Thymus (tissue), 11 donors: Measurements from ENCODE around the gene QRICH2. TPM values are rescaled to one million over a fixed set of nuclear protein-coding genes. Genes with fewer than 3 reads are reported as not detected.

ENCODE experiments used
- DNase-seq, 9 donors: peaks; one replicate each; pipeline ENCODE4 v3.0.0-alpha.2; 2013; ENCODE audit warnings: low spot score in 9 of 9, low read depth in 6 of 9, missing footprints in 1 of 9
- H3K27ac ChIP-seq, 2 donors: one replicate each; pipeline ENCODE4 v1.5.1; 2013; ENCODE audit warnings: control low read depth in 1 of 2, low read depth in 1 of 2, low read length in 1 of 2, mild to moderate bottlenecking in 1 of 2, moderate library complexity in 1 of 2
- H3K27me3 ChIP-seq, 2 donors: one replicate each; pipeline ENCODE4 v1.5.1; 2013; ENCODE audit warnings: low read length in 1 of 2; ENCODE audit not compliant: control insufficient read depth in 2 of 2, insufficient read depth in 1 of 2
- H3K36me3 ChIP-seq, 2 donors: one replicate each; pipeline ENCODE4 v1.5.1; 2013; ENCODE audit warnings: low read length in 1 of 2, mild to moderate bottlenecking in 1 of 2, moderate library complexity in 1 of 2; ENCODE audit not compliant: control insufficient read depth in 2 of 2, insufficient read depth in 2 of 2
- H3K4me1 ChIP-seq, 2 donors: one replicate each; pipeline ENCODE4 v1.5.1; 2013; ENCODE audit warnings: low read length in 2 of 2; ENCODE audit not compliant: control insufficient read depth in 2 of 2, insufficient read depth in 2 of 2
- H3K4me3 ChIP-seq, 2 donors: one replicate each; pipeline ENCODE4 v1.5.1; 2013; ENCODE audit warnings: low read length in 2 of 2, control low read depth in 1 of 2, mild to moderate bottlenecking in 1 of 2
- H3K9me3 ChIP-seq, 2 donors: one replicate each; pipeline ENCODE4 v1.5.1; 2013; ENCODE audit warnings: low read length in 1 of 2, mild to moderate bottlenecking in 1 of 2; ENCODE audit not compliant: control insufficient read depth in 2 of 2, insufficient read depth in 1 of 2
- WGBS: extraction: QIAGEN DNeasy Blood & Tissue Kit; methylation state at CpG from one replicate; pipeline ENCODE4 v1.1.7; 2013; 5-methylcytosine and 5-hydroxymethylcytosine counted together
- polyA plus RNA-seq: library from polyadenylated mRNA; stranded (reverse); fragments of 200-250 nt; gene quantifications from one replicate; pipeline ENCODE4 v1.2.3, GENCODE V29; 2013
- total RNA-seq: library from RNA; stranded (reverse); fragments of 120-200 nt; gene quantifications from one replicate; pipeline ENCODE4 v1.2.4, GENCODE V29; 2013
- donor health status: healthy.

Gene QRICH2
- total and polyA plus RNA-seq, 2 donors = 1.1 to 7.3 TPM

DNA sequence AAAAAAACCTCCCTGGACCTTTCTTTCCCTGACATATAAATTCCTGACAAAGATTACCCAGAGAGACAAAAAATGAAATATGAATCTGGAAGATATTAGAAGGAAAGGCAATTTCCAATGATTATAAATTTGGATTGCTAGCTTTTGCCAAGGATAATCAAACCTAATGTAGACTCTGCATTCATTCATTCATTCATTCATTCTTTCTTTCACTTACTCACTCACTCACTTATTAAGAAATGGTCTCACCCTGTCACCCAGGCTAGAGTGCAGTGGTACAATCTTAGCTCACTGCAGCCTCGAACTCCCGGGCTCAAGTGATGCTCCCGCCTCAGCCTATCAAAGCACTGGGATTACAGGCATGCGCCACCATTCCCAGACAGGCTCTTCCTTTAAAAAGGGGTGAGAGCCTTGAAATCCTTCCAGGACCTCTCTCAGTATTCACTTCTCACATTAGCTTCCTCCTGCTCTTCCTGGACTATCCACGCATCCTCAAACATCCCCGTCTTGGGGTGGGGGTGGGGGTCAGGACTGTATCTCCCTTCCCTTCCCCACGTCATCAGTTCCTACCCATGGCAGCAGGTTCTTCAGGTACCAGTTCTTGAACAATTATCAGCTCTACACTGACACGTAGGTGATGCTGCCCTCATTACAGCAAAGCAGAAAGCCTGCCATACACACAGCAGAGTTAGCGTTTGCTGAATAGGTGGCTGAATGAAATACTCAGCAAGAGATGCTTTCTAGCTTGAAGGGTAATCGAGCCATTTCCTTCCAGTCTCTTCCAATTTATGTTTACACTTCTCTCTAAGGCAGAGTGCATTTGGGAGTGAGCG is 25.8 kb upstream of the QRICH2 start:
- Histone ChIP-seq H3K4me1 (no peaks in the 10 kb centered on the region), H3K36me3 (peaks cover 17% of the 10 kb centered on the region in 2 donors), H3K4me3 (no peak overlapping the region), H3K27me3 (no peaks in the 10 kb centered on the region), H3K9me3 (no peaks in the 10 kb centered on the region), H3K27ac (no peak overlapping the region)
- no peak for DNase-seq
- 96% methylated on average over 11 of the region's 11 CpGs for WGBS

DNA sequence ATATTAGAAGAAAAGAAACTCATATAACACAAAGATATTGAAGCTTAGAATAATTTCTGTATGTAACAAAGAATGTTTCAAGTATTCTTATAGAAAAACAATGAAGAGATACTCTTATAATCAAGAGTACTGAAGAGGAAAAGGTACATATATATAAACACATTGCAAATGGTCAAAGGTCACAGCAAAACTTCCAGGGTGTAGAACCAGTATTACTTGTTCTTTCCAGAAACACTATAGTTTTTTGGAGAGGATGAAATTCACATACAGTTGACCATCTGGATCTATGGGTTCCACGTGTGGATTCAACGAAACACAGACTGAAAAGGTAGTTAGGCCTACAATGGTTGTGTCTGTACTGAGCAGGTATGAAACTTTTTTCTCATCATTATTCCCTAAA is 23.0 kb upstream of the QRICH2 start:
- Histone ChIP-seq H3K9me3 (no peaks in the 10 kb centered on the region), H3K27me3 (no peaks in the 10 kb centered on the region), H3K36me3 (peaks cover 19 to 27% of the 10 kb centered on the region in 2 donors), H3K27ac (no peak overlapping the region), H3K4me3 (no peak overlapping the region), H3K4me1 (no peaks in the 10 kb centered on the region)
- WGBS = 97% methylated on average over 2 of the region's 2 CpGs
- DNase-seq = no peak

DNA sequence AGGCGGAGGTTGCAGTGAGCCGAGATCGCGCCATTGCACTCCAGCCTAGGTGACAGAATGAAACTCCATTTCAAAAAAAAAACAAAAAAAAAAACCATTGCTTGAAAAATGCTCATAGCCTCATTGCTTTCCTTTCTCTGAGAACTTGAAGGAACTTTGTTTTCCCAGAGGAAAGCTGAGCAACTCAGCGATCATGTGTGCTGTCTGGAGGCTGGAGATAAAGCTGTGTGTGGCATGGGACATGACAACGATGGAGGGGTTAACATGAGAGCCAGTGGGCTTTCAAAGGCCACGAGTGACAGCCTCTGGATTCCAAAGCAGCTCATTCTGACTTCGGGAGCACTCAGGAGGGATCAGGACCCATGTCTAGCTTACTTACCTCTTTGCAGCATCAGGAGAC is 21.6 kb upstream of the QRICH2 start:
- DNase-seq = no peak
- Histone ChIP-seq H3K36me3 (peaks cover 19 to 27% of the 10 kb centered on the region in 2 donors), H3K4me3 (no peak overlapping the region), H3K9me3 (no peaks in the 10 kb centered on the region), H3K27me3 (no peaks in the 10 kb centered on the region), H3K4me1 (no peaks in the 10 kb centered on the region), H3K27ac (no peak overlapping the region)
- WGBS = 95% methylated on average over 8 of the region's 8 CpGs

DNA sequence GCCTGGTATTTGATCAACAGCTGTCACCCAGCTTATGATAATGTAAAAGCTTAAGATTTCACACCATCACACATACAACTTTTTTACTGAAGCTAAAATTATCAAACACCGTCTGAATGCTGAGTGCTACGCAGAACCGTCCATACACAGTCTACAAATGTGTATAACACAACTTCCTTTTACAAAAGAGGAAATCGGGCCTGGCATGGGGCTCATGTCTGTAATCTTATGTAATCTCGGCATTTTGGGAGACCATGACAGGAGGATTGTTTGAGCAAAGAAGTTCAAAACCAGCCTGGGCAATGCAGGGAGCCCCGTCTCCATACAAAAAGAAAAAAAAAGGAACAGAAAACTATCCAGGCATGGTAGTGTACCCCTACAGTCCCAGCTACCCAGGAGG is 19.6 kb upstream of the QRICH2 start:
- WGBS = 87% methylated on average over 6 of the region's 6 CpGs
- H3K9me3 ChIP-seq = no peaks in the 10 kb centered on the region
- peaks cover 22 to 31% of the 10 kb centered on the region in 2 donors for H3K36me3 ChIP-seq
- no peaks in the 10 kb centered on the region for H3K27me3 ChIP-seq
- DNase-seq = no peak
- no peak overlapping the region for H3K27ac ChIP-seq
- no peak overlapping the region for H3K4me3 ChIP-seq
- no peaks in the 10 kb centered on the region for H3K4me1 ChIP-seq

DNA sequence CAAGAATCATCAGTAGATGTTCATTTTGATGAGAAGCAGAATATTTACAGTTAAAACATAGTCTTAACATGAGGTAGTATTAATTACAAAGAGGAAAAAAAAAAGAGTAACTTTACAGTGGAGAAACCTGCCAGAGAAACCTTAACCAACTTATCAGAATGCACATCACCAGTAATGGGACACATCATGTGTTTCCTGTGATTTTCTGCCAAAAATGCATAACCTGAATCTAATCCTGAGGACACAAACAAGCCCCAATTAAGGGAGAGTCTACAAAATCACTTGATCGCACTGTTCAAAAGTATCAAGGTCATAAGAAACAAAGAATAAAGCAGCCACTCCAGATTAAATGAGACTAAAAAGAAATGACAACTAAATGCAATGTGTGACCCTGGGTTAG is 18.2 kb upstream of the QRICH2 start:
- Histone ChIP-seq H3K4me1 (no peaks in the 10 kb centered on the region), H3K4me3 (no peak overlapping the region), H3K9me3 (no peaks in the 10 kb centered on the region), H3K27ac (no peak overlapping the region), H3K27me3 (no peaks in the 10 kb centered on the region), H3K36me3 (peaks cover 23 to 30% of the 10 kb centered on the region in 2 donors)
- no peak for DNase-seq
- 96% methylated on average over 1 of the region's 1 CpG for WGBS

DNA sequence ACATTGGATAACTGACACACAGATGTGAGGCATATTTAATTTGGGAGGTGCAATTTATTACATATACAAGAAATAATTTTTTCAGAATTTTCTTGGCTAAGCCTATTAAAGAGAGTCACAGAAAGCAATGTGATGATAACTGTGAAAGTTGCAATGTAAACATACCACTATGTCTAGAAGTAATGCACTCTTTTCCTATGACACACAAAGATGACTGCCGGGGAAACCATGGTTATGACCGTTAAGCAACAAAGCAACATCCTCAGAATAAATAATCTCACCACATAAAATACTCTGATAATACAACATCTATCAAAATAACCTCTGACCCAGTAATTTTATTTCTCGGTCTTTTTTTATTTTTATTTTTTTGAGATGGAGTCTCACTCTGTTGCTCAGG is 10.5 kb upstream of the QRICH2 start:
- peaks cover 0 to 3% of the 10 kb centered on the region in 2 donors for H3K4me1 ChIP-seq
- H3K9me3 ChIP-seq = no peaks in the 10 kb centered on the region
- H3K36me3 ChIP-seq = peaks cover 7 to 16% of the 10 kb centered on the region in 2 donors
- over 99% methylated on average over 3 of the region's 3 CpGs for WGBS
- H3K27me3 ChIP-seq = no peaks in the 10 kb centered on the region
- no peak overlapping the region for H3K27ac ChIP-seq
- no peak overlapping the region for H3K4me3 ChIP-seq
- DNase-seq = no peak

DNA sequence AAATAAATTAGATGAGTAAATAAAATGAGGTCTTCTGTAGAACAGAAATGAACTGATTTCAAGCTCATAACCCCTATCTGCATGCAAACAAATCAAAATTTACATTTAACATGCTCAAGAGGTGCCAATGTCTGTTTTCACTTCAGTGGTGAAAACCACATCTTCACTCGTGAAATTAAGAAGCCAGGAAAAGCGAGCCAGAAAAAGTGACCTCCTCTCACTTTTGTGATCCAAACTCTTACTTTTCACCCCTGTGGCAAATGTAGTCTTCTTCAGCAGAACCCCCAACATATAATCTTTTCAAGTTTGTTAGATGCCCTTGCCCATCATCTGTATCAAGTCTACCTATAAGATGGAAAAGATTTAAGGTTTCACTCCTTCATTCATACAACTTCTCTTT is 9.5 kb upstream of the QRICH2 start:
- Histone ChIP-seq H3K4me3 (no peak overlapping the region), H3K9me3 (no peaks in the 10 kb centered on the region), H3K27me3 (no peaks in the 10 kb centered on the region), H3K36me3 (peaks cover 16 to 22% of the 10 kb centered on the region in 2 donors), H3K4me1 (peaks cover 0 to 3% of the 10 kb centered on the region in 2 donors), H3K27ac (no peak overlapping the region)
- no peak for DNase-seq
- WGBS = 96% methylated on average over 2 of the region's 2 CpGs

DNA sequence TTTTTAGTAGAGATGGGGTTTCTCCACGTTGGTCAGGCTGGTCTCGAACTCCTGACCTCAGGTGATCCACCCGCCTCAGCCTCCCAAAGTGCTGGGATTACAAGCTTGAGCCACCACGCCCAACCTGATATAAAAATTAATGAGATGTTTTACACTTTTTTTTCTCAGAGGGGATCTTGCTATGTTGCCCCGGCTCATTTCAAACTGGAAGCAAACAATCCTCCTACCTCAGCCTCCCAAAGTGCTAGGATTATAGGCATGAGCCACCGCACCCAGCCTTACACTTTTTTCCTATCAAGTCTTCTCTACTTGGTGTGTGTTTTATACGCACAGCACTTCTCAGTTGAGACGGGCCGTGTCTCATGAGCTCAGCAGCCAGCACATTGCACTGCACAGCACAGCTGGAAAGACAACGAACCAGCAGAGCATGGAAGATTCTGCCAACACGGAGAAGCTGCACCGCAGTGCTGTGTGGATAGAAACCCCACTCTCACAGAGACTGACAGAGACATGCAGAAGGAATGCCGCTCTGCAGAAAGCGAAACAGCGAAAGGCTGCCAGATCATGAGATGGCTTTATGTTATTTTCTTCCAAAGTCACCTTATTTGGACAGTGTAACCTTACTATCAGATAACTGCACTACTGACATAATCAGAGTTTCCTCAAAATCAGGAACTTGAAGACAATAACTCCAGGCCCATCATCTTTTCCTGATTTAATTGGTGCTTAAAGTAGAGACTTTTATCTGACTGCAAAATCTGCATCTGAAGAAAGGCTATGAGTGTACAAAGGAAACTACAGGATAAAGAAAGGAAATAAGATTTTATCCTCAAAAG is 6.5 kb upstream of the QRICH2 start:
- Histone ChIP-seq H3K27me3 (no peaks in the 10 kb centered on the region), H3K27ac (peak overlapping the region in 1 of 2 donors; percentile 42), H3K4me1 (peaks cover 0 to 3% of the 10 kb centered on the region in 2 donors), H3K36me3 (peaks cover 21 to 28% of the 10 kb centered on the region in 2 donors), H3K4me3 (no peak overlapping the region), H3K9me3 (no peaks in the 10 kb centered on the region)
- WGBS = 93% methylated on average over 15 of the region's 15 CpGs
- no peak for DNase-seq

DNA sequence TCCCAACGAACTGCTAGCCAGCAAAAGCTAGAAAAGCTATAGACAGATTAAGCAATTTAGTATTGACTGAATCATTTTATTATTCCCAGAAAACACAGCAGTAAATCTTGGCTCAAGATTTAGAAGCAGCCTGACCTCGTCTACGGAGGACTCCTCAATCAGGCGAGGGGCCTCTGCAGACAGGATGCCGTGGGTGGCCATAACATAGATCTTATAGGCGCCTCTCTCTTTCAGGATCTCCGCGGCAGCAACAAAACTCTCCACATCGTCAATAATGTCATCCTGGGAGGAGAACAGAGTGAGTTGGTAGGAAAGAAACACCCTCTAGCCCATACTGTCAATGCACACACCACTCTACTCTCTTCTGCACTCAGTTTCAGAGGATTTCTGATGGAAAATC is 4.7 kb upstream of the QRICH2 start:
- H3K36me3 ChIP-seq = peaks cover 24 to 28% of the 10 kb centered on the region in 2 donors
- no peak overlapping the region for H3K27ac ChIP-seq
- DNase-seq = no peak
- H3K27me3 ChIP-seq = no peaks in the 10 kb centered on the region
- no peaks in the 10 kb centered on the region for H3K9me3 ChIP-seq
- H3K4me1 ChIP-seq = peaks cover 0 to 3% of the 10 kb centered on the region in 2 donors
- 91% methylated on average over 9 of the region's 9 CpGs for WGBS
- H3K4me3 ChIP-seq = no peak overlapping the region
